ENCODE results near the gene IRAK1BP1.

- TF ChIP-seq EZH2 (IDR thresholded peaks at IDR 0.05; ENCODE audit: borderline replicate concordance, insufficient read depth, low read length, poor library complexity, severe bottlenecking) (no peak), CTCF (IDR thresholded peaks at IDR 0.05; ENCODE audit: poor library complexity, severe bottlenecking) (no peak), MXI1 (conservative IDR thresholded peaks at IDR 0.05; ENCODE audit: poor library complexity, severe bottlenecking) (no peak), EP300 (conservative IDR thresholded peaks at IDR 0.05; ENCODE audit: poor library complexity, severe bottlenecking) (no peak), POLR2AphosphoS5 (IDR thresholded peaks at IDR 0.05) (no peak)
These were observed 41.3 kb downstream of the IRAK1BP1 start for GRCh38 chr6:78908621-78909020.
